Colon (tissue), 2 donors: ENCODE measurements around the gene CRY2.
A peak's percentile ranks its signal among the peaks of the same experiment; 100 is the strongest.
"Not testable (repeated sequence)": the region's sequence is repeated elsewhere in the genome, so short reads cannot be mapped to it uniquely, and the experiment has no call there.

Source experiments
- FAIRE-seq: peaks from 2 replicates; lab custom pipeline; 2012; peaks lifted over from hg19 to GRCh38; lab: Jason Lieb, UNC
- donor health status: control.
- donor health status: control.

Gene CRY2

DNA sequence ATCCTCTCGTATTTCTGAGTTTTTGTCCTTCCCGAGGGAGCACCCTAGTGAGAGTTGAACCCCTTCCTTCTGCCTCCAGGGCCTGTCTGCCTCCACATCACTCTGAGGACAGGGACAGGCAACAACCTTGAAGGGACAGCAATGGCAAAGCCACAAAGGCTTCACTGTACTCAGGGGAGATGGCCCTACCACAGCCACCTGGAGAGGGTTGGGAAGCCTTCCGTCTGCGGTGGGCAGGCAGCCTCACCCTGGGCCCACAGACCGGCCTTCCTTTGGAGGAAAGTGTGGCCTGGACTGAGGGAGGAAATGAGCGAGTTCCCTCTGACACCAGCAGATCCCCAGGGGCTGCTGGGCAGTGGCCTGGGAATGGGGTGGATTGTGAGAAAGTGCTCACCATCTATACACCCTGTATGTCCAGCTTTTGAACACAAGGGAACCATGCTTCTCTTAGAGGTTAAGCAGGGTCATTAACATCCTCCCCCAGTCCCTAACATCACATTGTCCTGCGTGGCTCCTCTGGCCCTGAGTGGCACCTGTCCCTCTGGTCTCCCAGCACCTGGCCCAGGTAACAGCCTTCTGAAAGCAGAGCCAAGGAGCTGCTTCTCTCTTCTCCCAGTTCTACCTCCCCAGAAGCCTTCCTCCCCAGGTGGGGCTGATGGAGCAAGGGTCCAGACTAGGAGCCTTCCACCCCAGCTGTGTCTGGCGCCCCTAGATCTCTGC is 35.5 kb upstream of the CRY2 start:
- no peak for FAIRE-seq

DNA sequence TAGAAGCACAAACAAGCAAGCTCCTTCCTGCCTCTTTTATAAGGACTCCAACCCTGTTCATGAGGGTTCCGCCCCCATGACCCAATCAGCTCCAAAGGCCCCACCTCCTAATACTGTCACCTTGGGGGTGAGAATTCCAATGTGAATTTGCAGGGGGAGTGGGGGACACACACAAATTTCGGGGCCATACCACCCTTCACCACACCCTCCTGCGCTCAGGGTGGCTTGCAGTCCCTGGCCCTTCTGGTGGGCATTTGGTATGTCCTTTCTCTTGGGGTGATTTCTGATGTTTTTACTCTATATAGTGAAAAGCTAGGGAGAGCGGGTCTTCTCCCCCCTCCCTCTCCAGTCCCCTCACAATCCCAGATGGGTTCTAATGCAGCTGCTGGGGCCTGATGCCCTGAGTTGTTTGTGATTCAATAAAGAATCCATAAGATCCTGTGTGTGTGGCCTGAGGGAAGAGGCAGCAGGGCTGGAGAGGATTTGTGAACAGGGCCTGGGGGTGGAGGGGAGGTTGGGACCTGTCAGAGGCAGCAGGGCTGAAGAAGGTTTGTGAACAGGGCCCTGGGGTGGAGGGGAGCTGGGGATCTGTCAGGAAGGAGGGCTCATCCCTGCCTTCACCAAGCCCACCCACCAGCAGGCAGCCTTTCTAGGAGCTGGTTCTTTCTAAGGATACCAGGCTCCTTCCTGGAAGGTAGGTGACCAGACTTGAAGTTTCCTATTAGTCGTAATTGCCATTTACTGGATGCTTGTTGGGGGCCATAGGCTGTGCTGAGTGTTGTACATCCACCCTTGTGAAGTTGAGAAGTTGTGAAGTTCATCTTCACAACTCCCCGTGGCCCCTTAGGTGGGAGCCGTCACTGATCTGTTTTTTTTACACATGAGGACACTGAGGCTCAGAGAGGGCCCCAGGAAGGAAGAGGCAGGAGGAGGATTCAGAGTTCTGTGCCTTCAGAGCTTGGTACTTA is 34.4 kb upstream of the CRY2 start:
- FAIRE-seq = no peak

GRCh38 chr11:45815747-45816146 is 31.5 kb upstream of the CRY2 start:
- no peak for FAIRE-seq

DNA sequence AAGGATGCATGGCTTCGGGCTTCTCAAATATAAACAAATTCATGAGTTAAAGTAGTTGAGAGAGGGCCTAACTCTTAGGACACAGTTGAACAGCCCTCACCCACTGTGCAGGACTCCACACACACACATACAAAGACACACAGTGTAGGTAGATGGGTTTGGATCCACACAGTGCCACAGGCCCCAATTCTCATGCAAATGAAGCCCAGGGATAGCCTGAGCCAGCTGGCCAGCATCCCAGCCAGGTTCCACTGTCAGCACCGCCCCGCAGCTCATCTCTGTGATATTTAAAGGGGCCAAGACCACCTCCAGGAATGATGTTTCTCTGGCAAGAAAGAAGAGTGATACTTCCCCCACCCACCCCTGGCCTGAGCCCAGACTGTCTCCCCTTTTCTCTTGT is 30.7 kb upstream of the CRY2 start:
- FAIRE-seq = no peak

DNA sequence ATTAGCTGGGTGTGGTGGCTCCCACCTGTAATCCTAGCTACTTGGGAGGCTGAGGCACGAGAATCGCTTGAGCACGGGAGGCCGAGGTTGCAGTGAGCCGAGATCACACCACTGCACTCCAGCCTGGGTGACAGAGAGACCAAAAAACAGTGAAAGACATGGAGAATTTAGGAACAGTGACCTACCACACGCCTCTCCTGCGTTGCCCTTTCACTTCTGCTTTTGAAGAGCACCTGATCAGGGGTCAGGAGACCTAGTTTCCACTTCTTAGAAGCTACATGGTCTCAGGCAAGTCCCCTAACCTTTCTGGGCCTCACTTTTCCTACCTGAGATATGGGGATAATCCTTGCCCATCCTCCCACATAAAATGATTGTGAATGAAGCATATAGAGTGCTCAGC is 30.1 kb upstream of the CRY2 start:
- FAIRE-seq = no peak

GRCh38 chr11:45818961-45819605 is 28.2 kb upstream of the CRY2 start:
- no peak for FAIRE-seq

GRCh38 chr11:45820211-45820857 is 26.9 kb upstream of the CRY2 start:
- no peak for FAIRE-seq

- FAIRE-seq = peak; percentile 100
Measured at GRCh38 chr11:45826492-45826891, 20.8 kb upstream of the CRY2 start.

GRCh38 chr11:45827123-45827522 is 20.2 kb upstream of the CRY2 start:
- no peak for FAIRE-seq

DNA sequence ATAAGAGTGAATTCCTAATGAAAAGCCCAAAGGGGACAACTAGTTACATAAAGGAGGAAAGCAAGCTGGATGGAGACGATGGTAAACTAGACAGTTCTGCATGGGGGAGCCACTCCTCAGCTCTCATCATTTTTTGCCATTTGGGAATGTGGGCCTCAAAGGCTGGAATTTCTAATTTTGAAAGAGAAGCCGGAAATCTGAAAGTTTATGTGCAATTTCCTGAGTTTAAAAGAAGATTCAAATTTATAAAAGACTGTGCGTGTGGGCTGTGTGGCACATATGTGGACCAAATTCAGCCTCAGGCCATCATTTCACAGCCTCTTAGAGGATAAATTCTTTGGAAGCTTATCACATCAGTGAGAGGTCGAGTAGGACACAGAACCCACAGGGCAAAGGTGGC is 18.3 kb upstream of the CRY2 start:
- no peak for FAIRE-seq

GRCh38 chr11:45830596-45830995 is 16.7 kb upstream of the CRY2 start:
- FAIRE-seq = no peak

DNA sequence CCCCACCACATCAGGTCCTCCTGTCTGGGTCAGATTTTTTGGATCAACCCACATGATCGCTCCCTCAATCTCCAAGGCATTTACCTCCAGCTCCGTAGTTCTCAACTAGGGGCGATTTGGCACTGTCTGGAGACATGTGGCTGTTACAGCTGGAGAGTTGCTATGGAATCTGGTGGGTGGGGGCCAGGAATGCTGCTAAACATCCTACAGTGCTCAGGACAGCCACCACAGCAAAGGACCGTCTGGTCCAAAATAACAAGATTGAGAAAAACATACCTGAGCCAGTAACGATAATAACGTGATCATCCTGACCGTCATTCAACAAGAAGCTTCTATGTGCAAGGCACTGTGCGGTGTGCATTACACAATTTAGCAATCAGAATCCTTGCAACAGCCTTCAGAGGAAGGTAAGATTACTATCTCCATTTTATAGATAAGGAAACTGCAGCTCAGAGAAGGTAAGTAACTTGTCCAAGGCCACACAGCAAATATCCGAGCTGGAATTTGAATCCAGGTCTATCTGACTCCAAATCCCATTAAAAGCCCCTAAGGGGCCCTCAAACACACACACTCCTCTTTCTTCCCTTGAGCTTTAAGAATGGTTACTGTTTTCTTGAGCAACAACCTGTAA is 14.3 kb upstream of the CRY2 start:
- FAIRE-seq = no peak

DNA sequence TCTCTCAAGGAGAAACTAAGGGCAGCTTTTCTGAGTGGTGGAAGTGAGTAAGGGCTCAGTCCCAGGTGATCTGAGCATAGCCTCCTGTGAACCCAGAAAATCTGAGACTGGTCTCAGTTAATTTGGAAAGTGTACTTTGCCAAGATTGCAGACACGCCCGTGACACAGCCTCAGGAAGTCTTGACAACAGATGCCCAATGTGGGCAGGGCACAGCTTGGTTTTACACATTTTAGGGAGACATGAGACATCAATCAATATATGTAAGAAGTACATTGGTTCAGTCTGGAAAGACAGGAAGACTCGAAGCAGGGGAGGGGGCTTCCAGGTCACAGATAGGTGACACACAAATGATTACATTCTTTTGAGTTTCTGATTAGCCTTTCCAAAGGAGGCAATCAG is 13.5 kb upstream of the CRY2 start:
- no peak for FAIRE-seq

DNA sequence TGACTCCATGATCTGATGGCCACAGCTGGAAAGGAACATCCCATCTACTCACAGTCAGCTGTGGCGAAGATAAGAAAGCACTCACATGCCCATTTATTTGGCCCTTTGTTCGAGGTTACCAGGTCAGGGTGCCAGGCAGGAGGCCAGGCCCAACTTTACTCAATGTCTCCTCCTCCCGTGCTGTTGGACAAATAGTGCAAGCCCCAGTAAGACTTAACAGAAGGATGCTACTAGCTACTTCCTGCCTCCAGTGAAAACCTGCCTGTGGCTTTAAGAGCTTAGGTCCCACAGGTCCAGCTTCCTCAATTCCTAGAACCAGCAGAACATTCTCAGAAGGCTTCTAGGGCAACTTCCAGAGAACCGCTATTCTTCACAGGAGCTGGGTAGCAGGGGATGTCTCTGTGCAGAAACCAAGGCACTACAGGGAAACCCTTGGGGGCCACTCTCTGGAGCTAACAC is 12.9 kb upstream of the CRY2 start:
- FAIRE-seq = no peak

- FAIRE-seq = no peak
Measured at GRCh38 chr11:45839204-45839603, 8.1 kb upstream of the CRY2 start.

GRCh38 chr11:45840251-45840650 is 7.0 kb upstream of the CRY2 start:
- not testable (repeated sequence) for FAIRE-seq

DNA sequence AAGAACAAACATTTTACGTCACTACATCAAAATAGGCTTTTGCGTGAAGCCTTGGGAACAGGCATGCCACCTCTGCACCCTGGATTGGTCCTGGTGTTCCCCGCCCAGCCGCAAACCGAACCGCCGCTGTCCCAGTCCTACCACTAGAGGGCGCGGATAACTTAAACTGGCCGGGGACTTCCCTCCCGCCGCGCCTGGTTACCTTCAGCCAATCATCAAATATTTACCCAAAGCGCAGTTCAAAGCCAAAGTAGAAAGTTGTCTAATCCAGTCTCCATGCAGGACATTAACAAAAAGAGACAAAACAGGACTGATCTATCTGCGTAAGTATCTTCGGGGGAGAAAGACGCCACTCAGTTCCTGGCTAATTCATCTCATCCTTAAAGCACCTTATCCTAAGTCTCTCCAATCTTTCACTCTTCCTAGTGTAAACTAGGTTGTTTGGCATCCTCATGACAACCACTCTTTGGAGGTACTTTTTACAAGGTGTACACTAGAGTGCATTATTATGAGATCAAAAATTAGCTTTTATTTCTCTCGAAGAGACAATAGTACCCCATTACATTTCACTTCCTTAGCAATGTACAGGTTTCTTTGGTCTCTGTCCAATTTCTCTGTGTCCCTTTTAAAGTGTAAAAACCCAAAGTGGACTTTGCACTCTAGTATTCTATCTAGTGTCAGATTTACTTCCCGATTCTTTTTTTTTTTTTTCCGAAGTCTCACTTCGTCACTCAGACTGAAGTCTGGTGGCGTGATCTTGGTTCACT is 3.9 kb upstream of the CRY2 start:
- FAIRE-seq = no peak

- no peak for FAIRE-seq
Measured at GRCh38 chr11:45844822-45845578, 2.3 kb upstream of the CRY2 start.

- no peak for FAIRE-seq
Measured at GRCh38 chr11:45846174-45846675, 1.1 kb upstream of the CRY2 start.

GRCh38 chr11:45847911-45848316 is 639 bp downstream of the CRY2 start:
- no peak for FAIRE-seq
